ENCODE data around the gene CCL23.

CCL23 gene

GRCh38 chr17:35963663-35964062 lies 54.1 kb downstream of the CCL23 start:
- no peak overlapping the region for H3K4me3 ChIP-seq (replicated peaks; ENCODE audit: low read depth, low read length)
- DNase-seq (ENCODE audit: extremely low read depth, low read depth), result no peak
- TF ChIP-seq CTCF (IDR thresholded peaks at IDR 0.05; ENCODE audit: low read depth, low read length, missing control alignments), result no peak

Data from HFF-Myc (cell line).